A673 (cell line): ENCODE results near the gene STEAP3. TPM values are rescaled to one million over a fixed set of nuclear protein-coding genes. Genes with fewer than 3 reads are reported as not detected.

Source experiments
- BruUV-seq: library from RNA; stranded (reverse); fragments of 400-500 nt; replicated peaks from 2 replicates; lab custom pipeline; 2021; lab: Mats Ljungman, UMichigan
- CTCF ChIA-PET: fragments of 300-600 bp; sonication (Branson Sonifier 250); formaldehyde crosslinking; loops from one replicate; lab custom pipeline; 2022; ENCODE audit warnings: antibody characterized with exemption; lab: Charles Lee
- POLR2A ChIA-PET: fragments of 300-600 bp; sonication (Branson Sonifier 250); formaldehyde crosslinking; loops from one replicate; lab custom pipeline; 2022; ENCODE audit warnings: antibody characterized with exemption; ENCODE audit not compliant: low non-redundant PET; lab: Charles Lee
- DNase-seq: peaks from one replicate; pipeline ENCODE4 v3.0.0-alpha.2; 2015; ENCODE audit warnings: low spot score
- H3K27ac ChIP-seq: fragments of 200-600 bp; sonication (generic); 2 replicates; pipeline ENCODE4 v1.5.1; 2016; ENCODE audit warnings: mixed run types, low read depth, mild to moderate bottlenecking, mixed read lengths, antibody characterized with exemption, low read length; ENCODE audit not compliant: poor library complexity, severe bottlenecking
- H3K27me3 ChIP-seq: fragments of 200-600 bp; sonication (generic); replicated peaks from 2 replicates; pipeline ENCODE4 v1.6.1; 2017; ENCODE audit warnings: mixed run types, low read depth, mild to moderate bottlenecking, mixed read lengths, antibody characterized with exemption, low read length; ENCODE audit not compliant: insufficient read depth, poor library complexity
- H3K36me3 ChIP-seq: fragments of 200-600 bp; sonication (generic); 2 replicates; pipeline ENCODE4 v1.6.1; 2016; ENCODE audit warnings: mixed run types, mild to moderate bottlenecking, mixed read lengths, antibody characterized with exemption, low read length; ENCODE audit not compliant: insufficient read depth, poor library complexity, severe bottlenecking
- H3K4me1 ChIP-seq: fragments of 200-600 bp; sonication (generic); 2 replicates; pipeline ENCODE4 v1.6.1; 2017; ENCODE audit warnings: mixed run types, mild to moderate bottlenecking, mixed read lengths, antibody characterized with exemption, low read length; ENCODE audit not compliant: insufficient read depth, poor library complexity, severe bottlenecking
- H3K4me3 ChIP-seq: fragments of 200-600 bp; sonication (generic); 2 replicates; pipeline ENCODE4 v1.5.1; 2016; ENCODE audit warnings: low read depth, mixed run types, mild to moderate bottlenecking, mixed read lengths, low read length; ENCODE audit not compliant: poor library complexity, severe bottlenecking
- H3K9me3 ChIP-seq: fragments of 200-600 bp; sonication (generic); 2 replicates; pipeline ENCODE4 v1.6.1; 2016; ENCODE audit warnings: mixed run types, low read depth, mild to moderate bottlenecking, mixed read lengths, antibody characterized with exemption, low read length; ENCODE audit not compliant: poor library complexity, severe bottlenecking
- CTCF ChIP-seq: fragments of 300-800, 200-600 bp; sonication (generic); conservative IDR thresholded peaks from 2 replicates; pipeline ENCODE4 v1.5.1; 2017; ENCODE audit warnings: low read depth, mild to moderate bottlenecking, antibody characterized with exemption, low read length, moderate library complexity, mixed read lengths
- EZH2 ChIP-seq: fragments of 200-600 bp; sonication (generic); IDR thresholded peaks from 2 replicates; pipeline ENCODE4 v1.6.1; 2017; ENCODE audit warnings: borderline replicate concordance, low read depth, mild to moderate bottlenecking, mixed read lengths, antibody characterized with exemption, low read length; ENCODE audit not compliant: poor library complexity, severe bottlenecking
- intact Hi-C: fragments of 100-400 bp; cut with micrococcal nuclease; formaldehyde crosslinking; loops from one replicate; pipeline ENCODE4 v1.10.0; 2022; ENCODE audit not compliant: unreplicated experiment
- total RNA-seq: library from RNA; stranded (reverse); gene quantifications from 2 replicates; pipeline ENCODE4 v1.2.3, GENCODE V29; 2021

The STEAP3 gene
- total RNA-seq, 1 experiment from 2014 or later = 20.3 TPM

- Histone ChIP-seq H3K36me3 (peaks cover 4% of the 10 kb centered on the region), H3K27ac (no peak overlapping the region), H3K27me3 (no peaks in the 10 kb centered on the region), H3K4me1 (peaks cover 4% of the 10 kb centered on the region), H3K4me3 (no peak overlapping the region), H3K9me3 (no peaks in the 10 kb centered on the region)
- CTCF ChIA-PET = no interaction called here
- TF ChIP-seq EZH2 (no peak), CTCF (no peak)
- no TSS peak for BruUV-seq
- DNase-seq = no peak
- intact Hi-C loops = no loop called here
- POLR2A ChIA-PET = no interaction called here
These were observed 26.5 kb downstream of the STEAP3 start for GRCh38 chr2:119249855-119250717.

- H3K9me3 ChIP-seq = no peaks in the 10 kb centered on the region
- H3K4me1 ChIP-seq = peaks cover 4% of the 10 kb centered on the region
- intact Hi-C loops = no loop called here
- no peak overlapping the region for H3K27ac ChIP-seq
- ChIA-PET CTCF (no interaction called here), POLR2A (no interaction called here)
- no peaks in the 10 kb centered on the region for H3K27me3 ChIP-seq
- peaks cover 2% of the 10 kb centered on the region for H3K36me3 ChIP-seq
- TF ChIP-seq EZH2 (no peak), CTCF (no peak)
- no peak overlapping the region for H3K4me3 ChIP-seq
- no TSS peak for BruUV-seq
- DNase-seq = no peak
These were observed 27.2 kb downstream of the STEAP3 start for GRCh38 chr2:119250718-119251290.

GRCh38 chr2:119251652-119252051 is 28.0 kb downstream of the STEAP3 start:
- CTCF ChIA-PET = no interaction called here
- TF ChIP-seq EZH2 = no peak
- no peak for TF ChIP-seq CTCF
- H3K4me1 ChIP-seq = peaks cover 10% of the 10 kb centered on the region
- intact Hi-C loops = no loop called here
- H3K27me3 ChIP-seq = no peaks in the 10 kb centered on the region
- POLR2A ChIA-PET = no interaction called here
- DNase-seq = no peak
- H3K27ac ChIP-seq = no peak overlapping the region
- no TSS peak for BruUV-seq
- H3K36me3 ChIP-seq = no peaks in the 10 kb centered on the region
- H3K4me3 ChIP-seq = no peak overlapping the region
- H3K9me3 ChIP-seq = no peaks in the 10 kb centered on the region
